HepG2 (cell line): ENCODE results near the gene TBC1D14. TPM values are rescaled to one million over a fixed set of nuclear protein-coding genes. Genes with fewer than 3 reads are reported as not detected.
A peak's percentile ranks its signal among the peaks of the same experiment; 100 is the strongest.

ENCODE experiments used
- CHCHD3 ChIP-seq: sonication (generic); formaldehyde crosslinking; IDR thresholded peaks from 2 replicates; pipeline ENCODE4 v1.8.0; 2022; ENCODE audit warnings: mild to moderate bottlenecking, missing genetic modification reagents, moderate library complexity
- KAT2B ChIP-seq: fragments of 150-350 bp; IDR thresholded peaks from 2 replicates; pipeline ENCODE4 v1.6.1; 2014; ENCODE audit warnings: low read depth, low read length, borderline replicate concordance
- XRCC5 ChIP-seq: fragments of 200-400 bp; formaldehyde crosslinking; optimal IDR thresholded peaks from 2 replicates; pipeline ENCODE3; 2017; ENCODE audit warnings: mild to moderate bottlenecking, low read length
- ZNF430 ChIP-seq: sonication (generic); formaldehyde crosslinking; IDR thresholded peaks from 2 replicates; pipeline ENCODE4 v1.9.0; 2021; ENCODE audit warnings: mild to moderate bottlenecking, missing genetic modification reagents
- ZNF530 ChIP-seq: sonication (generic); formaldehyde crosslinking; IDR thresholded peaks from 2 replicates; pipeline ENCODE4 v1.5.0; 2020; ENCODE audit warnings: low read depth, mild to moderate bottlenecking, missing genetic modification reagents
- ZNF597 ChIP-seq: sonication (generic); formaldehyde crosslinking; IDR thresholded peaks from 2 replicates; pipeline ENCODE4 v1.5.0; 2020; ENCODE audit warnings: missing genetic modification reagents
- ZNF629 ChIP-seq: sonication (generic); formaldehyde crosslinking; conservative IDR thresholded peaks from 2 replicates; pipeline ENCODE4 v1.5.0; 2020; ENCODE audit warnings: missing genetic modification reagents
- ZNF687 ChIP-seq: sonication (generic); formaldehyde crosslinking; IDR thresholded peaks from 2 replicates; pipeline ENCODE4 v1.5.1; 2020; ENCODE audit warnings: mild to moderate bottlenecking, missing genetic modification reagents, moderate library complexity
- ZNF781 ChIP-seq: sonication (generic); formaldehyde crosslinking; IDR thresholded peaks from 2 replicates; pipeline ENCODE4 v1.5.1; 2020; ENCODE audit warnings: borderline replicate concordance, mild to moderate bottlenecking, missing genetic modification reagents; ENCODE audit errors: not compliant biosample characterization
- ZNF788 ChIP-seq: sonication (generic); formaldehyde crosslinking; IDR thresholded peaks from 2 replicates; pipeline ENCODE4 v1.5.0; 2020; ENCODE audit warnings: mild to moderate bottlenecking, missing genetic modification reagents, borderline replicate concordance
- polyA plus RNA-seq, 8 experiments: library from polyadenylated mRNA; depleted of rRNA in 3 of 8; stranded (reverse) in 7 of 8; unstranded in 1 of 8; fragments of >200 nt; fragmentation: Illumina TruSeq in 4 of 8; extraction: Trizol in 4 of 8; gene quantifications; 2 replicates each; pipeline versions ENCODE4 v1.2.1 to v1.2.3, GENCODE V29; 2011 to 2016; ENCODE audit warnings: low read depth in 4 of 8, missing spikeins in 1 of 8, mixed read lengths in 1 of 8; ENCODE audit not compliant: insufficient read depth in 1 of 8
- total RNA-seq, 5 experiments: library from RNA; depleted of rRNA; stranded (reverse); fragments of >200 nt; fragmentation: Illumina TruSeq; extraction: Trizol; gene quantifications; 2 replicates each; pipeline ENCODE4 v1.2.3, GENCODE V29; 2016; ENCODE audit warnings: low read depth in 1 of 5
- TF ChIP-seq, protein P1 (sequence below): sonication (generic); formaldehyde crosslinking; IDR thresholded peaks from 2 replicates; pipeline ENCODE4 v1.4.0; 2020; ENCODE audit warnings: missing genetic modification reagents, borderline replicate concordance

Gene TBC1D14
- total and polyA plus RNA-seq, 2 of the 13 experiments (the other 11 are each of a cell fraction or from before 2014, with no cell fraction given): 29.5 to 46.5 TPM

GRCh38 chr4:6873792-6874461 is 35.7 kb upstream of the TBC1D14 start (continued):
- TF ChIP-seq, protein P1, sequence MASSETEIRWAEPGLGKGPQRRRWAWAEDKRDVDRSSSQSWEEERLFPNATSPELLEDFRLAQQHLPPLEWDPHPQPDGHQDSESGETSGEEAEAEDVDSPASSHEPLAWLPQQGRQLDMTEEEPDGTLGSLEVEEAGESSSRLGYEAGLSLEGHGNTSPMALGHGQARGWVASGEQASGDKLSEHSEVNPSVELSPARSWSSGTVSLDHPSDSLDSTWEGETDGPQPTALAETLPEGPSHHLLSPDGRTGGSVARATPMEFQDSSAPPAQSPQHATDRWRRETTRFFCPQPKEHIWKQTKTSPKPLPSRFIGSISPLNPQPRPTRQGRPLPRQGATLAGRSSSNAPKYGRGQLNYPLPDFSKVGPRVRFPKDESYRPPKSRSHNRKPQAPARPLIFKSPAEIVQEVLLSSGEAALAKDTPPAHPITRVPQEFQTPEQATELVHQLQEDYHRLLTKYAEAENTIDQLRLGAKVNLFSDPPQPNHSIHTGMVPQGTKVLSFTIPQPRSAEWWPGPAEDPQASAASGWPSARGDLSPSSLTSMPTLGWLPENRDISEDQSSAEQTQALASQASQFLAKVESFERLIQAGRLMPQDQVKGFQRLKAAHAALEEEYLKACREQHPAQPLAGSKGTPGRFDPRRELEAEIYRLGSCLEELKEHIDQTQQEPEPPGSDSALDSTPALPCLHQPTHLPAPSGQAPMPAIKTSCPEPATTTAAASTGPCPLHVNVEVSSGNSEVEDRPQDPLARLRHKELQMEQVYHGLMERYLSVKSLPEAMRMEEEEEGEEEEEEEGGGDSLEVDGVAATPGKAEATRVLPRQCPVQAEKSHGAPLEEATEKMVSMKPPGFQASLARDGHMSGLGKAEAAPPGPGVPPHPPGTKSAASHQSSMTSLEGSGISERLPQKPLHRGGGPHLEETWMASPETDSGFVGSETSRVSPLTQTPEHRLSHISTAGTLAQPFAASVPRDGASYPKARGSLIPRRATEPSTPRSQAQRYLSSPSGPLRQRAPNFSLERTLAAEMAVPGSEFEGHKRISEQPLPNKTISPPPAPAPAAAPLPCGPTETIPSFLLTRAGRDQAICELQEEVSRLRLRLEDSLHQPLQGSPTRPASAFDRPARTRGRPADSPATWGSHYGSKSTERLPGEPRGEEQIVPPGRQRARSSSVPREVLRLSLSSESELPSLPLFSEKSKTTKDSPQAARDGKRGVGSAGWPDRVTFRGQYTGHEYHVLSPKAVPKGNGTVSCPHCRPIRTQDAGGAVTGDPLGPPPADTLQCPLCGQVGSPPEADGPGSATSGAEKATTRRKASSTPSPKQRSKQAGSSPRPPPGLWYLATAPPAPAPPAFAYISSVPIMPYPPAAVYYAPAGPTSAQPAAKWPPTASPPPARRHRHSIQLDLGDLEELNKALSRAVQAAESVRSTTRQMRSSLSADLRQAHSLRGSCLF: no peak
- no peak for TF ChIP-seq KAT2B
- TF ChIP-seq ZNF629 (CRISPR knock-in tag): 0 out of 2 replicates have a peak, but pooled peaks have one; percentile 32
- TF ChIP-seq ZNF430 (CRISPR knock-in tag): 0 out of 2 replicates have a peak, but pooled peaks have one; percentile 31
- no peak for TF ChIP-seq ZNF530 (CRISPR knock-in tag)
- peak; percentile 30 for TF ChIP-seq ZNF687 (CRISPR knock-in tag)
- no peak for TF ChIP-seq ZNF781
- peak; percentile 53 for TF ChIP-seq ZNF788 (CRISPR knock-in tag)
- TF ChIP-seq ZNF597 (CRISPR knock-in tag): no peak
- TF ChIP-seq XRCC5: peak; percentile 59
- TF ChIP-seq CHCHD3: 0 out of 2 replicates have a peak, but pooled peaks have one; percentile 58
